Muscle layer of colon (tissue), 2 donors: ENCODE results near the gene RCBTB2.
"Not testable (repeated sequence)": the region's sequence is repeated elsewhere in the genome, so short reads cannot be mapped to it uniquely, and the experiment has no call there.

Experiments used
- H3K27ac ChIP-seq: one replicate; pipeline ENCODE4 v1.7.0; 2013; ENCODE audit warnings: low read depth, mild to moderate bottlenecking, low read length, moderate library complexity
- H3K27me3 ChIP-seq, 2 donors: one replicate each; pipeline ENCODE4 v1.7.0; 2013; ENCODE audit warnings: low read length in 2 of 2, mild to moderate bottlenecking in 2 of 2; ENCODE audit not compliant: insufficient read depth in 2 of 2, control insufficient read depth in 1 of 2
- H3K36me3 ChIP-seq: one replicate; pipeline ENCODE4 v1.7.0; 2013; ENCODE audit warnings: mild to moderate bottlenecking, low read length; ENCODE audit not compliant: insufficient read depth
- H3K4me1 ChIP-seq: one replicate; pipeline ENCODE4 v1.7.0; 2013; ENCODE audit warnings: mild to moderate bottlenecking, low read length; ENCODE audit not compliant: insufficient read depth
- H3K4me3 ChIP-seq, 2 donors: one replicate each; pipeline ENCODE4 v1.7.0; 2013; ENCODE audit warnings: low read length in 2 of 2, low read depth in 1 of 2, mild to moderate bottlenecking in 1 of 2, moderate library complexity in 1 of 2
- H3K9ac ChIP-seq: one replicate; pipeline ENCODE4 v1.7.0; 2013; ENCODE audit warnings: low read length
- H3K9me3 ChIP-seq: one replicate; pipeline ENCODE4 v1.7.0; 2013; ENCODE audit warnings: mild to moderate bottlenecking, low read length
- donor health status: abdominal sarcoma.
- donor health status: Adenocarcinoma of cecum.

Gene RCBTB2

DNA sequence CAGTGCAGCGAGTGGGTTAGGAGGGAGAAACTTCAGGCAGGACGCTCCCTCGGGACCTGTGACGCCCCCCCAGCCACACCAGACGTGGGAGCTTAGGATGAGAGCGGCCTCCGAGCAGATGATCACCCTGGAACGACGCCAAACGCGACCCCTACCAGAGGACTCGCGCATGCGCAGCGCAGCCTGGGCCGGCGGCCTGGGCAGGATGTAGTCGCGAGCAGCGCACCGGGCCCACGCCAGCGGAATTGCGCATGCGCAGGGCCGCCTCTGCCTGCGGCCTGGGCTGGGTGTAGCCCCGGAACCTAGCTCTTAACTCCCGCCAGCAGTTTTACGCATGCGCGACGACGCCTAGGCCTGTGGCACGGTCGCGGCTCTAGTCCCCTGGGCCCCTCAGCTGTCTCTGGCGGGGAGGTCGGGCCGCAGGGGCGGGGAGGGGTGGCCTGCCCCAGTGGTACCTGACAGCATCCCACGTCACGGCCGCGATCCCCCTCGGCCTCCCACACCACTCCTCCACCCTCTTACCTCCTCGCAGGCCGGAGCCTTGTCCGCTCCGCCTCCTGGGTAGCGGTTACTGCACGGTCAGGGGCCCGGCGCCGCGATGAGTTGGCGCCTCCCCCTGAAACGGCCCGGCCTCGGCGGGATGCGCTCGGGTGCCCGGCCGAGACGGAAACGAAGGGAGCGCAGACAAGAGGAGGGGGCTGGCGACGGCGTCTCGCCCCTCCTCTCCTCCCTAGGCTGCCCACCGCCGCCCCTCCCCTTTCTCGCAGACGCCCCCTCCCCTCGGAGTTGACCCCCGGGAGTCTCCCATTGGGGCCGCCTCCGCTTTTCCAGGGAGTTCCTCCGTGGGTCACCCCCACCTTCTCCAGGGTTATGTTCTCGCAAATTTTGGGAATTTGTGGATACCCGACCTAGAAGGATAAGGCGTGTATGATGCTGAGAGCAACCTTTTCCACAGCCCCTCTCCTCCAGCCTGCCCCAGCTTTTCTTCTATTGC lies at the start of gene RCBTB2:
TSS of gene RCBTB2 (minus strand) at position 575 of the 994 bp plus-strand sequence. CDS start 11,141 bp downstream, outside the sequence.
- H3K27ac ChIP-seq, result peak within 1 kb of the TSS; percentile 90
- H3K9me3 ChIP-seq, result no peaks in the 10 kb centered on the region
- H3K4me3 ChIP-seq, result peak within 1 kb of the TSS; percentile 77 to 91
- peaks cover 16% of the 10 kb centered on the region for H3K4me1 ChIP-seq
- H3K27me3 ChIP-seq, result no peaks in the 10 kb centered on the region
- peak within 1 kb of the TSS; percentile 94 for H3K9ac ChIP-seq
- no peaks in the 10 kb centered on the region for H3K36me3 ChIP-seq

DNA sequence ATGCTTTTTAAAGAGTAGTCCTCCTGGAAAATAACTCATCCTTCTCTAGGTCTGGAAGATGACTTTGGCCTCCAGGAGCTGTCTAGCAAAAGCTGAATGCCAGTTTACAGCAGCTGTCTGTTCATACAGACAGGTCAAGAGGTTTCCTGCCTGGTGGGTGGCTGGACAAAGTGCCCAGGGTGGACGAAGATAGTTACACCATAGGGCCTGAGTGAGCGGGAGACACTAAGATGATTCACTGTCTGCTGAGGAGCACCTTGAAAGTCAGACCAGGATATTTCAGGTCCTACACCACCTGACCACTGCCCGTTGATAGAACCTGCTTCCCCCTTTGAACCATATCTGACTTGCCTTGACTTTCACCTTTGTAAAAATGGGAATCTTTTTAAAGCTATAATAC lies 49.2 kb upstream of the RCBTB2 start:
- Histone ChIP-seq H3K9ac (no peak overlapping the region), H3K27me3 (no peaks in the 10 kb centered on the region), H3K9me3 (no peaks in the 10 kb centered on the region), H3K4me3 (no peak overlapping the region), H3K27ac (no peak overlapping the region), H3K4me1 (peaks cover 31% of the 10 kb centered on the region), H3K36me3 (no peaks in the 10 kb centered on the region)

DNA sequence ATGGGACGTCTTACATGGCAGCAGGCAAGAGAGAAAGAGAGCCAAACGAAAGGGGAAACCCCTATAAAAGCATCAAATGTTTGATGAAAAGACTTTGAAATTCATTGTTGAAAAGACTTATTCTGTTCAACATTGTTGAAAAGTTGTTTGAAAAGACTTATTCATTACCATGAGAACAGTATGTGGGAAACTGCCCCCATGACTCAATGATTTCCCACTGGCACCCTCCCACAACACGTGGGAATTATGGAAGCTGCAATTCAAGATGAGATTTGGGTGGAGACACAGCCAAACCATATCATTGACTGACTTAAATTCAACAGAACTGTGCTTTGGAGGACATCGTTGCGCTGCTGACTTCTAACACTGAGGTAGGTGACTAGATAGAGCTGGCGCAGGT lies 48.0 kb upstream of the RCBTB2 start:
- Histone ChIP-seq H3K36me3 (no peaks in the 10 kb centered on the region), H3K9ac (no peak overlapping the region), H3K27me3 (no peaks in the 10 kb centered on the region), H3K27ac (no peak overlapping the region), H3K9me3 (no peaks in the 10 kb centered on the region), H3K4me3 (no peak overlapping the region), H3K4me1 (peaks cover 20% of the 10 kb centered on the region)

DNA sequence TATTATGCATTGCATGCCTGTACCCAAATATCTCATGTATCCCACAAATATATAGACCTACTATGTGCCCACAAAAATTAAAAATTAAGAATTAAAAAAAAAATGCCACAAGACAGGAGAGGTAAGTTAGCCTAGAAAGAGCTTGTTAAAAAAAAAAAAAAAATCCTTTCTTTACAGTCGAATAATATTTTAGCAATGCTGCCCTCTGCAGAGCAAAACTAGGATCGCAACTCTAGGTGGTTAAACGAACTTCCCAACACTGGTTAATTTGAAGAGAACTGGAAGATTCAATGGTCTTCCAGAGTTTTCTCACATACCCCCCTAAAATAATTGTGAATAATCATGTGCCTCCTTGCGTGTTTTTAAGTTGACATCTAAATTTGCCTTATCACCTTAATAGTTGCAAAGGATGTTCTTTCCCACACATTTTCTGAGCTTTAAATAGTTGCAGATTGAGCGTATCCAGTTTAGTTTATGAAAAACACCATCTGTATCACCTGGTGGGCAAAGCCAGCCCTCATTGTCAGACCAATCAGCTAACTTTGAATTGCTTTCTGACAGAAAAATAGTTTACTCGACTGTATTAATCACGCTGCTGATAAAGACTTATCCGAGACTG lies 47.4 kb upstream of the RCBTB2 start:
- Histone ChIP-seq H3K9ac (no peak overlapping the region), H3K36me3 (no peaks in the 10 kb centered on the region), H3K27me3 (no peaks in the 10 kb centered on the region), H3K9me3 (no peaks in the 10 kb centered on the region), H3K27ac (no peak overlapping the region), H3K4me3 (no peak overlapping the region), H3K4me1 (peaks cover 15% of the 10 kb centered on the region)

DNA sequence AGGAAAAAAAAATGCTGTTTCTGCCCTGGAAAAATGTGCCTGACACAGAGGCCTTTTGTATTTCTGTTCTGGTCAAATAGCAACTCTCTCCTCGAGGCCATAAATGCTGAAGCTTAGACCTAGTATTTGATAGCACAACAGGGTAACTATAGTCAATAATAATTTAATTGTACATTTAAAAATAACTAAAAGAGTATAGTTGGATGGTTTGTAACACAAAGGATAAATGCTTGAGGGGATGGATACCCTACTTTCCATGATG lies 47.0 kb upstream of the RCBTB2 start:
- H3K4me1 ChIP-seq, result peaks cover 11% of the 10 kb centered on the region
- not testable (repeated sequence) for H3K9ac ChIP-seq, H3K4me3 ChIP-seq, H3K9me3 ChIP-seq, H3K27me3 ChIP-seq, H3K27ac ChIP-seq, H3K36me3 ChIP-seq

DNA sequence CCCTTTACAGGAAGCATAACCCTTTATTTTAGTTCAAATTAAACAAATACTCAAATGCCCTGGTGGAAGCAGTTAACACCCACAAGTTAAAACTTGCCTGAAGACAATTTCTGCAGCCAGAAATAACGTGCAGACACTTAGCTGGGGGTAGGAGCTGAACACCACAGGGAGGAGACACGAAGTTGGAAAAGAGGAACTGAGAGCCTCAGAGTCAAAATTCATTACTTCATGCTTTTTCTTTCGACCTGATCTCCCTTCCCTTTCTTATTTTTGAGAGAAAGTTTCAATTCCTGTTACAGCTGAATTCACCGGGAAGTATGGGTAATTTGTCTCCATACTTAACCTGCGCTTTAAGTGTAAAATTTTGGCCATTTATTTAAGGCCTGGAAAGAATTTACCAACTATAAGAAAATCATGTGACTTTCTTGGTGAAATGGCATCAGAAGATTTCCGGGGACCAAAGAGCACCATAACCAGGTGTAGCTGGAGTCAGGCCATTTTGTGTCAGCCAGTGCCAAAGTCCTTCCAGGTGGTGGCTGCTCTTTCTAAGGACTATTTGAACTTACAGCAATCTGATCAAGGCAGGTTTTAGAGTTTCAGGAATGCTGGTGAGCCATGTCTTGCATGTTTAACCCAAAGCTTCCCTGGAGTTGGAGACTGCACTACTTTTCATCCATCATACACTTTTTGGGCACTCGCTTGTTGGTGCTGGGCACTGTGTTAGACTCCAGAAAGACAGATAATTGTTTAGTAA lies 46.5 kb upstream of the RCBTB2 start:
- Histone ChIP-seq H3K36me3 (no peaks in the 10 kb centered on the region), H3K9me3 (no peaks in the 10 kb centered on the region), H3K4me1 (peaks cover 6% of the 10 kb centered on the region), H3K9ac (no peak overlapping the region), H3K27ac (no peak overlapping the region), H3K27me3 (no peaks in the 10 kb centered on the region), H3K4me3 (no peak overlapping the region)

DNA sequence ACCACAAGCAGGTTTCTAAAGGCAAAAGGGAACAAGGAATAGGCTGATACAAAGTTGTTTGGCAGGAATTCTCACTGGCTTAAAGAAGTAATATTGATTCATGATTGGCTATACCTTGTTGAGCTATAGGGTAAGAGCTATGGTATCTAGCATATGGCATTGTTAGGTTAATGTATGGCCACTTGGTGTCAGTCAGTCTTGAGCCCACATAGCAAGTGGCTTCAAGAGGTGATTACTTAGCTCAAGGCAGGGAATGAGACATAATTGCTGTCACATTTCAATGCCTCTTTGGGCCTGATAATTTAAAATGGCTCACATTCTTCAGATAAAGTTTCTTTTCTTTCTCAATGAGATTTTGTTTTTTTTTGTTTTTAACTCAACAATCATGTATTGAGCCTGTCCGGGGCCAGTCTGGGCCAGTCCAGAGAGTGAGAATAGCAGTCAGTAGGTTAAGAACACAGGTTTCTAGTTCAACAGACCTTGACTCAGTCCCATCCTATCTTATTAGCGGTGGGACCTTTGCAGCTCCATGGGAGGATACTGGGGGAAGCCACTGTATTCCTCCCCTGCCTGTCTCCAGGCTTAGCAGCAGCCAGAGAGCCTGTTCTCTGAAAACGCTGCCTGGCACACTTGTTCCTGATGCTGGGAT lies 45.8 kb upstream of the RCBTB2 start:
- Histone ChIP-seq H3K36me3 (no peaks in the 10 kb centered on the region), H3K4me3 (no peak overlapping the region), H3K27ac (no peak overlapping the region), H3K27me3 (no peaks in the 10 kb centered on the region), H3K9ac (no peak overlapping the region), H3K9me3 (no peaks in the 10 kb centered on the region), H3K4me1 (peaks cover under 1% of the 10 kb centered on the region)

DNA sequence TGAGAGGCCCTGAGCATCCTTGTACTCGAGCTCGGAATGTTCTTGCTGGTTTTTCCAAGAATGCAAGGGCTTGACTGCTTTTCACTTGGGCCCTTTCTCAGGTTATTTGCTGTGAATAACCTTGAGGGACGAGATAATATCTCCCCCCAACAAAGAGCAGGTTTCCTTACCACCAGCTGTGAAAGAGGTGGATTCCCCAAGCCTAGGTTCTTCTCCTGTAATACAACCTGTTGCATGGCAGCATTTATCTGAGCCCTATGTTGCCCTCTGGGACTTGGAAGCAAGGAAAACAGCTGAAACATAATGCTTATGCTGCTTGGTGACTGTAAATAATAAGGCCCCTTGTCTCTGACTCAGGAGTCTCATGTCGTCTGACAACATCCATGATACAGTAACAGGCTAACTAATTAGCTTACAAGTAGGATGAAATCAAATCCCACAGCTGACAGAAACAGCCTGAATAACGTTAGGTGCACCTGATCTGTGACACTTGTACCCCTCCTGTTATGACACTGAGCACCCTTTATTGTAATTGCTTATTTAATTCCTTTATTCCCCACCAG lies 43.6 kb upstream of the RCBTB2 start:
- Histone ChIP-seq H3K9ac (no peak overlapping the region), H3K4me3 (no peak overlapping the region), H3K27ac (no peak overlapping the region), H3K4me1 (no peaks in the 10 kb centered on the region), H3K27me3 (no peaks in the 10 kb centered on the region), H3K9me3 (no peaks in the 10 kb centered on the region), H3K36me3 (no peaks in the 10 kb centered on the region)

DNA sequence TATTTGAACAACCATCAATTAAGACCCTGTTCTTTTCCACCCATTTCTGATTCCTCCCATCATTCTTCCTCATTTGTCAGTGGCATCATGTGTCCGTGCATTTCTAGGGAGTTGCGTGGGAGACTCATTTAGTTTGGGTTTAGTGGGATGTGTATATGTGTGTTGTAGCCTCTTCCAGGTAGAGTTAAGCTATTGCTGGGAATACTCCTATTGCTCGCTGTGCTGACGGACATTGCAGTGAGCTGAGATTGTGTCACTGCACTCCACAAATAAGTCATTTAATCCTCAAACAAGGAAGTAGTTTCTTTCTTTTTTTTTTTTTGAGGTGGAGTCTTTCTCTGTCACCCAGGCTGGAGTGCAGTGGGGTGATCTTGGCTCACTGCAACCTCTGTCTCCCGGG lies 42.2 kb upstream of the RCBTB2 start:
- Histone ChIP-seq H3K36me3 (no peaks in the 10 kb centered on the region), H3K9ac (no peak overlapping the region), H3K4me1 (no peaks in the 10 kb centered on the region), H3K27me3 (no peaks in the 10 kb centered on the region), H3K27ac (no peak overlapping the region), H3K9me3 (no peaks in the 10 kb centered on the region), H3K4me3 (no peak overlapping the region)

DNA sequence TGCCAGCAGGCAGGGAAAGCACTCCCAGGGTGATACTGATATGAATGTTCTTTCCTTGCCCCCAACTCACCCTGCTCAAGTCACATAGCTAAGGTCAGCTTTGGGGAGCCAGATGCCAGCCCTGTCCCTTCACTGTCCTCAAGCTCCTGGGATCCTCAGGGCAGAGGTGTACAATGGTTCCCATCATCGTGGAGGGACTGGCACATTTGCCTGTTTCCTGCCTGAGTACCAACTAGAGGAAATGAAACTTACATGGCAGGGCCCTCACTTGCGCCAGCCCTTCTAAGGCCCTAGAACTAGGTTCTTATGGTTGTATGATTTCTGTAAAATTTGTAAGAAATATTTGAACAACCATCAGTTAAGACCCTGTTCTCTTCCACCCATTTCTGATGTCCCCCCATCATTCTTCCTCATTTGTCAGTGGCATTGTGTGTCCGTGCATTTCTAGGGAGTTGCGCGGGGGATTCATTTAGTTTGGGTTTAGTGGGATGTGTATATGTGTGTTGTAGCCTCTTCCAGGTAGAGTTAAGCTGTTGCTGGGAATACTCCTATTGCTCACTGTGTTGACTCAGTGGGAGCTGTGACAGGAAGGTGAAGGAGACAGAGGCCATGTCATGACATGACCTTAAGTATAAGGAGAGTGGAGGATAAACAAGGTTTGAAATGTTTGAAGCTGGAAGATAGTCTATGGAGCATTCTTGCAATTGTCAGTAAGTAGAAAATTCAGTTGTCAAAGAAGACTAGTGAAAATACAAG lies 41.3 kb upstream of the RCBTB2 start:
- Histone ChIP-seq H3K27me3 (no peaks in the 10 kb centered on the region), H3K36me3 (no peaks in the 10 kb centered on the region), H3K4me3 (no peak overlapping the region), H3K9ac (no peak overlapping the region), H3K9me3 (no peaks in the 10 kb centered on the region), H3K27ac (no peak overlapping the region), H3K4me1 (peaks cover 7% of the 10 kb centered on the region)
